GM12878 (cell line): ENCODE measurements around the gene SPRR5. TPM values are rescaled to one million over a fixed set of nuclear protein-coding genes. Genes with fewer than 3 reads are reported as not detected.

Experiments
- ATAC-seq: fragments of 200-7000 bp; cut with Tn5 transposase; 3 replicates; pipeline ENCODE4 v1.9.1; 2020; ENCODE audit warnings: mild to moderate bottlenecking, moderate library complexity
- Bru-seq: library from RNA; stranded (reverse); fragments of 400-500 nt; gene quantifications from one replicate; lab custom pipeline; 2021; lab: Mats Ljungman, UMichigan
- BruChase-seq, 2 experiments: library from RNA; stranded (reverse); fragments of 400-500 nt; gene quantifications; one replicate each; lab custom pipeline; 2021; lab: Mats Ljungman, UMichigan
- BruUV-seq: library from RNA; stranded (reverse); fragments of 400-500 nt; replicated peaks from 2 replicates; lab custom pipeline; 2021; lab: Mats Ljungman, UMichigan
- CTCF ChIA-PET: fragments of 300-600 bp; sonication (Branson Sonifier 250); formaldehyde crosslinking; extraction: SDS; loops from one replicate; lab custom pipeline; 2021; ENCODE audit warnings: inconsistent platforms; lab: Yijun Ruan, JAX
- POLR2A ChIA-PET: fragments of 350-600 bp; formaldehyde crosslinking; extraction: SDS; loops from one replicate; lab custom pipeline; 2021; ENCODE audit warnings: inconsistent platforms; lab: Charles Lee
- RAD21 ChIA-PET: fragments of 300-600 bp; sonication (Branson Sonifier 250); formaldehyde crosslinking; loops from one replicate; lab custom pipeline; 2023; ENCODE audit warnings: antibody characterized with exemption; ENCODE audit not compliant: unreplicated experiment; lab: Charles Lee
- SMC1A ChIA-PET: fragments of 300-600 bp; sonication (Branson Sonifier 250); formaldehyde crosslinking; loops from one replicate; lab custom pipeline; 2023; ENCODE audit not compliant: unreplicated experiment, uncharacterized antibody; lab: Charles Lee
- DNase-seq: peaks from one replicate; pipeline ENCODE4 v3.0.0-alpha.2; 2011; ENCODE audit warnings: low read depth, low spot score
- FAIRE-seq: peaks from 3 replicates; lab custom pipeline; 2011; peaks lifted over from hg19 to GRCh38; lab: Jason Lieb, UNC
- H2AFZ ChIP-seq: 2 replicates; pipeline ENCODE4 v1.6.0; 2011; ENCODE audit warnings: low read depth, low read length, control low read depth; ENCODE audit not compliant: control insufficient read depth
- H3K27ac ChIP-seq: 2 replicates; pipeline ENCODE4 v1.5.1; 2011; ENCODE audit warnings: control low read depth; ENCODE audit not compliant: control insufficient read depth, insufficient read depth
- H3K27me3 ChIP-seq, 2 experiments: replicated peaks in 1 of 2; 2 replicates each; pipeline versions ENCODE4 v1.6.0 to v1.6.1; 2011; ENCODE audit warnings: low read length in 1 of 2; ENCODE audit not compliant: control insufficient read depth in 2 of 2, insufficient read depth in 2 of 2
- H3K36me3 ChIP-seq, 2 experiments: 2 replicates each; pipeline ENCODE4 v1.5.1; 2011; ENCODE audit warnings: low read length in 1 of 2; ENCODE audit not compliant: control insufficient read depth in 2 of 2, insufficient read depth in 2 of 2
- H3K4me1 ChIP-seq: 2 replicates; pipeline ENCODE4 v1.6.1; 2011; ENCODE audit warnings: mild to moderate bottlenecking, low read length, moderate library complexity, mixed read lengths; ENCODE audit not compliant: control insufficient read depth, insufficient read depth
- H3K4me2 ChIP-seq: 2 replicates; pipeline ENCODE4 v1.6.0; 2011; ENCODE audit warnings: control low read depth; ENCODE audit not compliant: control insufficient read depth, insufficient read depth
- H3K4me3 ChIP-seq: fragments of 200-600 bp; sonication (generic); 2 replicates; pipeline ENCODE4 v1.5.1; 2016
- H3K79me2 ChIP-seq: 2 replicates; pipeline ENCODE4 v1.6.0; 2011; ENCODE audit warnings: low read length; ENCODE audit not compliant: control insufficient read depth, insufficient read depth
- H3K9ac ChIP-seq: 2 replicates; pipeline ENCODE4 v1.8.0; 2011; ENCODE audit warnings: low read length, control low read depth, mixed read lengths; ENCODE audit not compliant: control insufficient read depth, insufficient read depth
- H3K9me3 ChIP-seq: replicated peaks from 3 replicates; pipeline ENCODE4 v1.5.1; 2011; ENCODE audit warnings: mild to moderate bottlenecking, low read length; ENCODE audit not compliant: control insufficient read depth, insufficient read depth
- H4K20me1 ChIP-seq: 2 replicates; pipeline ENCODE4 v1.6.0; 2011; ENCODE audit not compliant: control insufficient read depth, insufficient read depth
- ASH2L ChIP-seq: fragments of 300-600, 200-600 bp; sonication (generic); IDR thresholded peaks from 2 replicates; pipeline ENCODE4 v1.6.1; 2017; ENCODE audit warnings: low read depth, mild to moderate bottlenecking, borderline replicate concordance
- FOXM1 ChIP-seq: IDR thresholded peaks from 2 replicates; pipeline ENCODE4 v1.6.1; 2012; ENCODE audit warnings: low read depth, mild to moderate bottlenecking, inconsistent platforms, low read length, moderate library complexity
- MEF2A ChIP-seq: IDR thresholded peaks from 2 replicates; pipeline ENCODE4 v1.6.1; 2011; ENCODE audit warnings: low read depth, mild to moderate bottlenecking, low read length, moderate library complexity; ENCODE audit not compliant: insufficient read depth
- MXI1 ChIP-seq: fragments of 150-350 bp; IDR thresholded peaks from 2 replicates; pipeline ENCODE4 v1.6.1; 2011; ENCODE audit warnings: low read depth, mild to moderate bottlenecking, inconsistent platforms, low read length, improper control_type of control experiment
- PAX5 ChIP-seq: IDR thresholded peaks from 2 replicates; pipeline ENCODE4 v1.6.1; 2011; ENCODE audit warnings: low read depth, low read length, borderline replicate concordance
- POLR2AphosphoS2 ChIP-seq: IDR thresholded peaks from 2 replicates; pipeline ENCODE4 v1.6.1; 2011; ENCODE audit warnings: low read depth, mild to moderate bottlenecking, low read length, improper control_type of control experiment, moderate library complexity
- POLR2AphosphoS5 ChIP-seq: IDR thresholded peaks from 2 replicates; pipeline ENCODE4 v1.6.1; 2011; ENCODE audit warnings: mild to moderate bottlenecking, low read length, inconsistent platforms
- RCOR1 ChIP-seq: conservative IDR thresholded peaks from 2 replicates; pipeline ENCODE4 v1.6.1; 2012; ENCODE audit warnings: low read depth, low read length, improper control_type of control experiment
- SUPT20H ChIP-seq: IDR thresholded peaks from 2 replicates; pipeline ENCODE4 v1.6.1; 2011; ENCODE audit warnings: low read depth, mild to moderate bottlenecking, low read length, moderate library complexity, borderline replicate concordance; ENCODE audit not compliant: control insufficient read depth
- ZNF24 ChIP-seq: fragments of 450-650 bp; IDR thresholded peaks from 2 replicates; pipeline ENCODE4 v1.6.1; 2017; ENCODE audit warnings: antibody characterized with exemption, mild to moderate bottlenecking
- ZNF687 ChIP-seq: fragments of 450-650 bp; IDR thresholded peaks from 2 replicates; pipeline ENCODE4 v1.6.1; 2017; ENCODE audit warnings: mild to moderate bottlenecking, moderate library complexity
- WGBS: methylation state at CpG from one replicate; pipeline ENCODE4 v1.1.6; 2016; ENCODE audit warnings: low lambda C conversion rate; ENCODE audit not compliant: insufficient replicate concordance, insufficient coverage; ENCODE audit errors: missing lambda C conversion rate; 5-methylcytosine and 5-hydroxymethylcytosine counted together
- in situ Hi-C: fragments of 300-500 bp; cut with MboI; formaldehyde crosslinking; loops from 9 replicates; pipeline ENCODE4 v1.14.3; 2018; ENCODE audit warnings: mixed read lengths
- intact Hi-C: fragments of 100-400 bp; cut with micrococcal nuclease; formaldehyde crosslinking; loops from one replicate; pipeline ENCODE4 v1.14.2; 2022; ENCODE audit not compliant: unreplicated experiment
- long read RNA-seq, 2 experiments: library from polyadenylated mRNA; unstranded; transcript quantifications; one replicate each; pipeline ENCODE4 v2.0.0, GENCODE V29; 2019 to 2020
- polyA minus RNA-seq, 3 experiments: library from RNA; depleted of rRNA, polyadenylated mRNA; stranded (reverse); fragments of >200 nt; gene quantifications; 2 replicates each; pipeline ENCODE4 v1.2.3, GENCODE V29; 2011
- polyA plus RNA-seq, 11 experiments: library from polyadenylated mRNA; depleted of rRNA in 4 of 11; unstranded in 6 of 11; stranded (reverse) in 5 of 11; fragments of >200 nt; fragmentation: Nextera tagmentation in 4 of 11; fragmentation: Illumina TruSeq in 1 of 11; extraction: Ambion mirVana in 4 of 11; extraction: Trizol in 1 of 11; gene quantifications; 1 replicate in 1 of 11; 2 replicates in 10 of 11; pipeline versions ENCODE4 v1.2.1 to v1.2.3, GENCODE V29; 2011 to 2016; ENCODE audit warnings: inconsistent platforms in 2 of 11, missing spikeins in 2 of 11, low read depth in 1 of 11
- total RNA-seq, 4 experiments: library from RNA; depleted of rRNA in 3 of 4; stranded (reverse); fragments of >200 nt in 3 of 4; fragmentation: Illumina TruSeq in 1 of 4; extraction: Trizol in 1 of 4; gene quantifications; 2 replicates each; pipeline versions ENCODE4 v1.2.1 to v1.2.3, GENCODE V29; 2013 to 2021
- TF ChIP-seq, protein P1 (sequence below): IDR thresholded peaks from 2 replicates; pipeline ENCODE4 v1.6.1; 2011; ENCODE audit warnings: mild to moderate bottlenecking, low read depth, low read length, moderate library complexity; ENCODE audit not compliant: insufficient replicate concordance

Gene SPRR5
- total RNA-seq (2013; cell fraction: nucleolus; rRNA removed) = not detected in 2 replicates
- total RNA-seq (2014; rRNA removed) (not detected in 2 replicates), total RNA-seq (2014; rRNA removed; fragmentation: Illumina TruSeq; extraction: Trizol) (not detected in 2 replicates), total RNA-seq (2021) (not detected in 2 replicates), polyA plus RNA-seq (2011; rRNA removed) (not detected in 2 replicates), polyA plus RNA-seq (2014; fragmentation: Illumina TruSeq; extraction: Trizol) (not detected in 2 replicates), polyA plus RNA-seq (2014; fragmentation: Nextera tagmentation; extraction: Ambion mirVana) (not detected), polyA plus RNA-seq (2014; rRNA removed) (not detected in 2 replicates), polyA plus RNA-seq (2016; fragmentation: Nextera tagmentation; extraction: Ambion mirVana) (not detected), polyA minus RNA-seq (2011; rRNA and poly(A)+ RNA removed) (not detected in 2 replicates), Bru-seq, nascent RNA (not detected), BruChase-seq, experiment 1, labeled RNA remaining after a 6-hour chase (not detected), BruChase-seq, experiment 2, labeled RNA remaining after a 2-hour chase (not detected)
- polyA plus RNA-seq (2011; ENCODE audit: low read depth) = not detected
- not detected in 2 replicates for polyA plus RNA-seq (2011; cell fraction: cytosol; rRNA removed)
- polyA plus RNA-seq (2011; cell fraction: nucleus; rRNA removed) = not detected in 2 replicates
- not detected in 2 replicates for polyA plus RNA-seq (2012)
- not detected in 2 replicates for polyA minus RNA-seq (2011; cell fraction: cytosol; rRNA and poly(A)+ RNA removed)
- not detected in 2 replicates for polyA minus RNA-seq (2011; cell fraction: nucleus; rRNA and poly(A)+ RNA removed)
- long read RNA-seq, experiment 1 = 0 reads
- long read RNA-seq, experiment 2 = 0 reads

DNA sequence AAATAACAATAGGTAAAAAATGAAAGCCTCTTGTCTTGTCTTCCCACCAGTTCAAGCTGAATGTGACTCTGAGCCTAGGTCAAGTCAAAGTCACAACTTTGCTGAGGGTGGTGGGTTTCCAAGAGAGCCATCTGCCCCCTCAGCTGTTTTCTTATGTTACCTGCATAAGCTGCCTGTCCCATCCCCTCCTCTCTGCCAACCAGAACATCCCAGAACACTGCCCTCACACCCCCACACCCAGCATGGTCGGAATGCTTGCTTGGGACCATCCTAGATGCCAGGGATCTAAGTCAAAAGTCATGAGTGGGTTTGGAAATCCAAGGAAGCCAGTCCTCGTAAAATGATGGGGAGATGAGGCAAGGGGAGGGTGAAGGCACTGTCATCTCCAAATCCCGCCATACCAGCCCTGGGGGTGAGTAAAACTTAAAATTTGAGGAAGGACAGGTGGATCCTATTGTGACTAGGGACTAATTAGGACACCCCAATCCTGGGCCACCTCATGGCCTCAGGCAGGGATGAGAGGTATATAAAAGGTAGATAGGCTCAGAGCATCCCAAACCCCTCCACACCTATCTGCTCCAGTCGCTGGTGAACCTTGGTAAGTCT lies at the start of gene SPRR5:
Gene SPRR5 (plus strand): TSS at position 556 of the 606 bp plus-strand sequence. CDS start 1,349 bp downstream, outside the sequence.
- Histone ChIP-seq H3K4me2 (no peak within 1 kb of the TSS), H3K4me1 (no peaks in the 10 kb centered on the region), H3K27ac (no peak within 1 kb of the TSS), H3K27me3 (no peaks in the 10 kb centered on the region; a peak in 2 of 4 replicates), H3K9ac (no peak within 1 kb of the TSS), H2AFZ (no peak within 1 kb of the TSS), H3K9me3 (no peaks in the 10 kb centered on the region), H4K20me1 (no peaks in the 10 kb centered on the region), H3K36me3 (no peaks in the 10 kb centered on the region), H3K4me3 (no peak within 1 kb of the TSS), H3K79me2 (no peaks in the 10 kb centered on the region)
- DNase-seq (no peak), FAIRE-seq (no peak), ATAC-seq (no peak)
- intact Hi-C loops (no loop called here), in situ Hi-C loops (no loop called here)
- ChIA-PET SMC1A (interaction anchor here (1.2 kb wide), 1 partner anchor 14 kb away, joined by 4 read pairs; no protein-coding TSS in a partner anchor), POLR2A (no interaction called here), RAD21 (no interaction called here), CTCF (no interaction called here)
- no TSS peak for BruUV-seq
- TF ChIP-seq, protein P1, sequence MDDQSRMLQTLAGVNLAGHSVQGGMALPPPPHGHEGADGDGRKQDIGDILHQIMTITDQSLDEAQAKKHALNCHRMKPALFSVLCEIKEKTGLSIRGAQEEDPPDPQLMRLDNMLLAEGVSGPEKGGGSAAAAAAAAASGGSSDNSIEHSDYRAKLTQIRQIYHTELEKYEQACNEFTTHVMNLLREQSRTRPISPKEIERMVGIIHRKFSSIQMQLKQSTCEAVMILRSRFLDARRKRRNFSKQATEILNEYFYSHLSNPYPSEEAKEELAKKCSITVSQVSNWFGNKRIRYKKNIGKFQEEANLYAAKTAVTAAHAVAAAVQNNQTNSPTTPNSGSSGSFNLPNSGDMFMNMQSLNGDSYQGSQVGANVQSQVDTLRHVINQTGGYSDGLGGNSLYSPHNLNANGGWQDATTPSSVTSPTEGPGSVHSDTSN = no peak
- TF ChIP-seq MEF2A (no peak), POLR2AphosphoS5 (no peak), SUPT20H (no peak), ZNF24 (no peak), POLR2AphosphoS2 (no peak), PAX5 (no peak), ASH2L (no peak), MXI1 (no peak), FOXM1 (no peak), ZNF687 (no peak), RCOR1 (no peak)
- 0% methylated on average over 4 of the region's 4 CpGs for WGBS
